ENCODE measurements around the gene BAG5.

Gene BAG5

GRCh38 chr14:103509864-103510723 lies 52.4 kb downstream of the BAG5 start:
- Mint-ChIP-seq H3K27me3 (ENCODE audit: low read depth) (no peaks in the 10 kb centered on the region), H3K4me1 (peaks cover 9% of the 10 kb centered on the region), H3K4me3 (no peak overlapping the region), H3K36me3 (ENCODE audit: low read depth) (peaks cover 46% of the 10 kb centered on the region), H3K27ac (no peak overlapping the region), H3K9me3 (no peaks in the 10 kb centered on the region)
- TF ChIP-seq CTCF (IDR thresholded peaks at IDR 0.05; ENCODE audit: unreplicated experiment in 3 of 3), result no peak

- H3K27ac Mint-ChIP-seq, result no peak overlapping the region
- H3K27me3 Mint-ChIP-seq (ENCODE audit: low read depth), result no peaks in the 10 kb centered on the region
- peaks cover 56% of the 10 kb centered on the region for H3K36me3 Mint-ChIP-seq (ENCODE audit: low read depth)
- H3K4me3 Mint-ChIP-seq, result no peak overlapping the region
- TF ChIP-seq CTCF (IDR thresholded peaks at IDR 0.05; ENCODE audit: unreplicated experiment in 3 of 3), result no peak
- H3K4me1 Mint-ChIP-seq, result peaks cover 9% of the 10 kb centered on the region
- no peaks in the 10 kb centered on the region for H3K9me3 Mint-ChIP-seq
Measured at GRCh38 chr14:103508521-103509329, 53.7 kb downstream of the BAG5 start.

GRCh38 chr14:103507751-103508150 lies 54.7 kb downstream of the BAG5 start:
- Mint-ChIP-seq H3K36me3 (ENCODE audit: low read depth) (peaks cover 62% of the 10 kb centered on the region), H3K9me3 (no peaks in the 10 kb centered on the region), H3K4me3 (no peak overlapping the region), H3K27ac (no peak overlapping the region), H3K4me1 (peaks cover 4% of the 10 kb centered on the region), H3K27me3 (ENCODE audit: low read depth) (no peaks in the 10 kb centered on the region)
- no peak for TF ChIP-seq CTCF (IDR thresholded peaks at IDR 0.05; ENCODE audit: unreplicated experiment in 3 of 3)
